ENCODE measurements around the gene ZSCAN21.
A peak's percentile ranks its signal among the peaks of the same experiment; 100 is the strongest.

Gene ZSCAN21

GRCh38 chr7:100101016-100101862, 51.7 kb downstream of the ZSCAN21 start, which contains the start of the genes AP4M1 and MCM7:
Gene AP4M1 (plus strand): TSS chr7:100101643. CDS start chr7:100101715, 72 bp downstream.
Gene MCM7 (minus strand): TSS chr7:100101397. CDS start chr7:100101294, 103 bp downstream.
- Histone ChIP-seq H3K27ac (peak within 1 kb of the TSS; percentile 93), H3K36me3 (replicated peaks) (peaks cover 34% of the 10 kb centered on the region), H3K4me3 (ENCODE audit: low read depth, low read length) (peak within 1 kb of the TSS; percentile 81), H3K27me3 (replicated peaks) (no peaks in the 10 kb centered on the region)
- no peak for TF ChIP-seq CTCF (IDR thresholded peaks at IDR 0.05; ENCODE audit: low read depth, low read length, missing control alignments)
- in situ Hi-C loops (cut with HindIII; ENCODE audit: low pct_ligation_motif_present, low sequenced_read_pairs) = no loop called here
- DNase-seq = peak; percentile 98

- H3K27me3 ChIP-seq (replicated peaks) = no peaks in the 10 kb centered on the region
- TF ChIP-seq CTCF (IDR thresholded peaks at IDR 0.05; ENCODE audit: low read depth, low read length, missing control alignments) = peak; percentile 14
- peak overlapping the region; percentile 81 for H3K4me3 ChIP-seq (ENCODE audit: low read depth, low read length)
- H3K36me3 ChIP-seq (replicated peaks) = peaks cover 24% of the 10 kb centered on the region
- peak; percentile 89 for DNase-seq
- peak overlapping the region; percentile 40 for H3K27ac ChIP-seq
- in situ Hi-C loops (cut with HindIII; ENCODE audit: low pct_ligation_motif_present, low sequenced_read_pairs) = no loop called here
Observed at GRCh38 chr7:100102950-100103840, 53.6 kb downstream of the ZSCAN21 start.

GRCh38 chr7:100105534-100105933, 56.0 kb downstream of the ZSCAN21 start:
- no peak overlapping the region for H3K27ac ChIP-seq
- H3K4me3 ChIP-seq (ENCODE audit: low read depth, low read length) = no peak overlapping the region
- in situ Hi-C loops (cut with HindIII; ENCODE audit: low pct_ligation_motif_present, low sequenced_read_pairs) = no loop called here
- no peaks in the 10 kb centered on the region for H3K27me3 ChIP-seq (replicated peaks)
- H3K36me3 ChIP-seq (replicated peaks) = peaks cover 21% of the 10 kb centered on the region
- DNase-seq = no peak
- TF ChIP-seq CTCF (IDR thresholded peaks at IDR 0.05; ENCODE audit: low read depth, low read length, missing control alignments) = no peak

GRCh38 chr7:100106633-100107032, 57.1 kb downstream of the ZSCAN21 start:
- peaks cover 29% of the 10 kb centered on the region for H3K36me3 ChIP-seq (replicated peaks)
- DNase-seq = no peak
- TF ChIP-seq CTCF (IDR thresholded peaks at IDR 0.05; ENCODE audit: low read depth, low read length, missing control alignments) = no peak
- H3K27me3 ChIP-seq (replicated peaks) = no peaks in the 10 kb centered on the region
- in situ Hi-C loops (cut with HindIII; ENCODE audit: low pct_ligation_motif_present, low sequenced_read_pairs) = no loop called here
- H3K4me3 ChIP-seq (ENCODE audit: low read depth, low read length) = no peak overlapping the region
- no peak overlapping the region for H3K27ac ChIP-seq

GRCh38 chr7:100107125-100107737, 57.7 kb downstream of the ZSCAN21 start:
- in situ Hi-C loops (cut with HindIII; ENCODE audit: low pct_ligation_motif_present, low sequenced_read_pairs) = no loop called here
- no peaks in the 10 kb centered on the region for H3K27me3 ChIP-seq (replicated peaks)
- TF ChIP-seq CTCF (IDR thresholded peaks at IDR 0.05; ENCODE audit: low read depth, low read length, missing control alignments) = no peak
- H3K36me3 ChIP-seq (replicated peaks) = peaks cover 33% of the 10 kb centered on the region
- H3K4me3 ChIP-seq (ENCODE audit: low read depth, low read length) = no peak overlapping the region
- DNase-seq = no peak
- H3K27ac ChIP-seq = no peak overlapping the region

All from brain microvascular endothelial cell (primary cell).